Endothelial cell of umbilical vein (primary cell): ENCODE data around the gene POU6F2. TPM values are rescaled to one million over a fixed set of nuclear protein-coding genes. Genes with fewer than 3 reads are reported as not detected.

Source experiments
- BruUV-seq: library from RNA; stranded (reverse); fragments of 400-500 nt; replicated peaks from 2 replicates; lab custom pipeline; 2021; lab: Mats Ljungman, UMichigan
- CTCF ChIA-PET: fragments of 300-600, 350-600 bp; sonication (Branson Sonifier 250); formaldehyde crosslinking; loops from one replicate; lab custom pipeline; 2021; ENCODE audit warnings: antibody characterized with exemption, inconsistent platforms; lab: Charles Lee
- POLR2A ChIA-PET: fragments of 300-600, 350-600 bp; sonication (Branson Sonifier 250); formaldehyde crosslinking; loops from one replicate; lab custom pipeline; 2021; ENCODE audit warnings: antibody characterized with exemption, inconsistent platforms; lab: Charles Lee
- DNase-seq: peaks from one replicate; pipeline ENCODE4 v3.0.0-alpha.2; 2011; ENCODE audit warnings: low read depth, low spot score
- FAIRE-seq: peaks from 2 replicates; lab custom pipeline; 2011; peaks lifted over from hg19 to GRCh38; lab: Jason Lieb, UNC
- H2AFZ ChIP-seq: 2 replicates; pipeline ENCODE4 v1.6.0; 2012; ENCODE audit warnings: low read depth, low read length, control low read depth, inconsistent platforms
- H3K27ac ChIP-seq: 2 replicates; pipeline ENCODE4 v1.5.1; 2011; ENCODE audit warnings: low read depth, mild to moderate bottlenecking, control low read depth, low read length, moderate library complexity; ENCODE audit not compliant: insufficient read depth
- H3K27me3 ChIP-seq, 2 experiments: 2 replicates each; pipeline versions ENCODE4 v1.6.0 to v1.6.1; 2011; ENCODE audit warnings: low read length in 2 of 2, mixed read lengths in 1 of 2; ENCODE audit not compliant: control insufficient read depth in 2 of 2, insufficient read depth in 2 of 2
- H3K36me3 ChIP-seq, 2 experiments: 2 replicates in 1 of 2; 3 replicates in 1 of 2; pipeline ENCODE4 v1.5.1; 2011; ENCODE audit warnings: low read length in 2 of 2, mild to moderate bottlenecking in 1 of 2, moderate library complexity in 1 of 2; ENCODE audit not compliant: control insufficient read depth in 2 of 2, insufficient read depth in 2 of 2; ENCODE audit errors: extremely low read depth in 1 of 2
- H3K4me1 ChIP-seq: 3 replicates; pipeline ENCODE4 v1.5.1; 2011; ENCODE audit warnings: mild to moderate bottlenecking, low read length; ENCODE audit not compliant: control insufficient read depth, insufficient read depth; ENCODE audit errors: extremely low read depth
- H3K4me2 ChIP-seq: 2 replicates; pipeline ENCODE4 v1.6.1; 2011; ENCODE audit warnings: low read length, control low read depth, mixed read lengths; ENCODE audit not compliant: insufficient read depth
- H3K4me3 ChIP-seq, 3 experiments: fragments of 200-600 bp in 1 of 3; sonication (generic), shearing (Covaris generic) in 1 of 3; replicated peaks in 1 of 3; 2 replicates each; pipeline ENCODE4 v1.5.1; 2011 to 2016; ENCODE audit warnings: control low read depth in 3 of 3, low read length in 3 of 3, mild to moderate bottlenecking in 2 of 3, inconsistent platforms in 1 of 3, low read depth in 1 of 3, moderate library complexity in 1 of 3; ENCODE audit not compliant: insufficient read depth in 1 of 3
- H3K79me2 ChIP-seq: 2 replicates; pipeline ENCODE4 v1.6.0; 2012; ENCODE audit warnings: low read length, inconsistent platforms; ENCODE audit not compliant: control insufficient read depth, insufficient read depth
- H3K9ac ChIP-seq: replicated peaks from 2 replicates; pipeline ENCODE3; 2011; ENCODE audit warnings: low read length, control low read depth; ENCODE audit not compliant: insufficient read depth; ENCODE audit errors: extremely low read depth
- H3K9me1 ChIP-seq: replicated peaks from 3 replicates; pipeline ENCODE4 v1.6.0; 2011; ENCODE audit warnings: mild to moderate bottlenecking, low read length; ENCODE audit not compliant: control insufficient read depth, insufficient read depth; ENCODE audit errors: extremely low read depth
- H3K9me3 ChIP-seq: replicated peaks from 2 replicates; pipeline ENCODE4 v1.5.1; 2012; ENCODE audit warnings: low read length, inconsistent platforms; ENCODE audit not compliant: control insufficient read depth, insufficient read depth
- H4K20me1 ChIP-seq: replicated peaks from 2 replicates; pipeline ENCODE3; 2011; ENCODE audit warnings: mild to moderate bottlenecking, low read length; ENCODE audit not compliant: control insufficient read depth, insufficient read depth; ENCODE audit errors: extremely low read depth
- CTCF ChIP-seq, 2 donors: IDR thresholded peaks; 1 replicate in 1 of 2; 2 replicates in 1 of 2; pipeline ENCODE4 v1.5.1; 2011; ENCODE audit warnings: low read length in 2 of 2, mild to moderate bottlenecking in 2 of 2, moderate library complexity in 2 of 2, control low read depth in 1 of 2, inconsistent platforms in 1 of 2, low read depth in 1 of 2; ENCODE audit not compliant: insufficient read depth in 1 of 2; ENCODE audit errors: extremely low read depth in 1 of 2
- EZH2 ChIP-seq: IDR thresholded peaks from 2 replicates; pipeline ENCODE4 v1.6.1; 2012; ENCODE audit warnings: borderline replicate concordance, low read depth, mild to moderate bottlenecking, moderate library complexity, low read length, inconsistent platforms; ENCODE audit not compliant: severe bottlenecking
- FOS ChIP-seq: IDR thresholded peaks from 2 replicates; pipeline ENCODE4 v1.6.1; 2011; ENCODE audit warnings: mild to moderate bottlenecking, low read length, moderate library complexity, borderline replicate concordance; ENCODE audit not compliant: insufficient read depth
- GATA2 ChIP-seq: IDR thresholded peaks from 2 replicates; pipeline ENCODE4 v1.7.0; 2011; ENCODE audit warnings: low read depth, mild to moderate bottlenecking, moderate library complexity, mixed read lengths, low read length; ENCODE audit not compliant: insufficient read length, insufficient read depth
- JUN ChIP-seq: IDR thresholded peaks from 2 replicates; pipeline ENCODE4 v1.6.1; 2011; ENCODE audit warnings: borderline replicate concordance, low read depth; ENCODE audit not compliant: insufficient read length, insufficient read depth
- MAX ChIP-seq: IDR thresholded peaks from 2 replicates; pipeline ENCODE4 v1.6.1; 2011; ENCODE audit not compliant: insufficient read depth, insufficient read length
- MYC ChIP-seq: IDR thresholded peaks from one replicate; pipeline ENCODE4 v1.6.1; 2011; ENCODE audit warnings: mild to moderate bottlenecking, low read depth, low read length
- POLR2A ChIP-seq: IDR thresholded peaks from 2 replicates; pipeline ENCODE4 v1.6.1; 2012; ENCODE audit warnings: low read depth, mild to moderate bottlenecking, control low read depth, low read length
- POLR2AphosphoS5 ChIP-seq: IDR thresholded peaks from 2 replicates; pipeline ENCODE4 v1.6.1; 2012; ENCODE audit warnings: low read depth, mild to moderate bottlenecking, control low read depth, low read length, moderate library complexity; ENCODE audit not compliant: insufficient read depth
- dilution Hi-C: fragments of 300-500 bp; cut with MboI; formaldehyde crosslinking; loops from one replicate; pipeline ENCODE4 v1.15.0; 2019; ENCODE audit warnings: low sequenced_read_pairs; ENCODE audit not compliant: extremely low pct_ligation_motif_present
- intact Hi-C: fragments of 100-400 bp; cut with micrococcal nuclease; formaldehyde crosslinking; loops from one replicate; pipeline ENCODE4 v1.10.0; 2022
- polyA plus RNA-seq, 4 experiments: library from polyadenylated mRNA; depleted of rRNA in 3 of 4; stranded (reverse) in 3 of 4; unstranded in 1 of 4; fragments of >200 nt; gene quantifications; 2 replicates each; pipeline versions ENCODE4 v1.2.1 to v1.2.3, GENCODE V29; 2011 to 2012; ENCODE audit warnings: missing spikeins in 1 of 4
- total RNA-seq: library from RNA; stranded (reverse); gene quantifications from 2 replicates; pipeline ENCODE4 v1.2.3, GENCODE V29; 2021

POU6F2 gene
- total and polyA plus RNA-seq, 2 donors (not counting 3 experiments of a cell fraction or from before 2014, with no cell fraction given): 0.29 TPM; not detected in 1

- Histone ChIP-seq H2AFZ (no peak overlapping the region), H3K4me3 (no peak overlapping the region), H3K9me3 (no peaks in the 10 kb centered on the region), H3K36me3 (no peaks in the 10 kb centered on the region), H3K9ac (no peak overlapping the region), H3K27ac (no peak overlapping the region), H3K9me1 (no peaks in the 10 kb centered on the region), H3K4me1 (no peaks in the 10 kb centered on the region), H3K27me3 (no peaks in the 10 kb centered on the region), H4K20me1 (no peaks in the 10 kb centered on the region), H3K4me2 (no peak overlapping the region), H3K79me2 (no peaks in the 10 kb centered on the region)
- no TSS peak for BruUV-seq
- ChIA-PET POLR2A (no interaction called here), CTCF (no interaction called here)
- no peak for FAIRE-seq
- intact Hi-C loops (no loop called here), dilution Hi-C loops (no loop called here)
- TF ChIP-seq MYC (no peak), MAX (no peak), CTCF (IDR thresholded peaks at IDR 0.05; ENCODE audit: extremely low read depth in 1 of 2, insufficient read depth in 1 of 2, low read depth in 1 of 2, low read length in 2 of 2) (no peak), POLR2A (no peak), JUN (no peak), FOS (no peak), EZH2 (no peak), POLR2AphosphoS5 (no peak), GATA2 (no peak)
- DNase-seq: no peak
These were observed 284.1 kb downstream of the POU6F2 start for GRCh38 chr7:39261771-39262170.
